D341Med (cell line): Measurements from ENCODE around the gene PPP3CA.
A peak's percentile ranks its signal among the peaks of the same experiment; 100 is the strongest.
"Not testable (repeated sequence)": the region's sequence is repeated elsewhere in the genome, so short reads cannot be mapped to it uniquely, and the experiment has no call there.

Experiments used
- DNase-seq: peaks from one replicate; pipeline ENCODE4 v3.0.0; 2012; ENCODE audit warnings: low spot score

PPP3CA gene

GRCh38 chr4:101208171-101208570 lies 139.2 kb downstream of the PPP3CA start:
- no peak for DNase-seq

DNA sequence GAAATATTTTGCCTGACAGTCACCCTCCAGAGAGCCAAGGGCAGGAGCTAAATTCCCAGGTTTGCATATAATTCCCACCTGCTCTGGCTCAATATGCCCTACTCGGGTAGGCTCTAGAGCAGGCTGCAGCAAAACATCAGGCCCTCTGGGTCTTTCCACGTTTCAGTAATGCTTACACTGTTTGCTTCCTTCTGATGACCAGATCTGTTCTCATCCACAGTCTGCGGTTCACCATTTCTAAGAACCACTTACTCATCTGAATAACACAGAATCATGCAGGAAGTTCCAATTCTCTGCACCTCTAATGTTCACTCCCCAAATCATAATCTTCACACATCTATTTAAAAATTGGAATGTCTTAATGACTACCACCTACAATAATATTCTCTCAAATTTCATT lies 141.4 kb downstream of the PPP3CA start:
- no peak for DNase-seq

DNA sequence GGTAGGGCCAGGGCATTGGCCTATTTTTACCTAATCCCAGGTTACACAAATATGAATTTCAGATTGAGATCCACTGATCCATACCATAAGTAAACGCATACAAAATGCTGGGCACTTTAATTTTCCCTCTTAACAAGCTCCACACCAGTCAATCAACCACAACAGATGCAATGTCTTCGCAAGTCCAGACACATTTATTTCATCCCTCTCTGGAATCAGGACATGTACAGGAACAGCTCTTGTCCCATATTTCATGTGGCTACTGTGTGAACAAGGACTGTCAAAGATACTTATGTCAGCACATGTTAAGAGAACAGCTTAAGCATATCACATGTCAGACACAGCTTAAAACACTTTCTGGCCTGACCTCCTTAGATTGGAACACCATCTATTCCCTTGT lies 145.9 kb downstream of the PPP3CA start:
- no peak for DNase-seq

DNA sequence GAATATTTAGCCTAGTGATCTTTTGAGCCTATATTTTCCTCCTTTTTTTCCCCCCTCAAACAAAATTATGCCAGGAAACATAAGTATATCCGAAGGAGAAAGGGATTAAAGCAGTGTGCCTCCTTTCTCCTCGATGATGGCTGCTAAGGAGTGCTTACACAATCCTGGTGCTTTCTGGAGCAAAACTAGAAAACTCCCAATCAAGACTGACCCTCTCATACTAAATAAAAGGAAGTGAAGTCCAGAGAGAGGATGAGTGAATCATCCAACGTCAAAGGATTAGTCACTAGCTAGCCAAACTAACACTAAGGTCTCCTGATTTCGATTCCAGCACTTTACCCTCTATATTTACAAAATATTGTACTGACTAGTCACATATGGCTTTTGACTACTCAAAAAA lies 146.8 kb downstream of the PPP3CA start:
- DNase-seq, result no peak

DNA sequence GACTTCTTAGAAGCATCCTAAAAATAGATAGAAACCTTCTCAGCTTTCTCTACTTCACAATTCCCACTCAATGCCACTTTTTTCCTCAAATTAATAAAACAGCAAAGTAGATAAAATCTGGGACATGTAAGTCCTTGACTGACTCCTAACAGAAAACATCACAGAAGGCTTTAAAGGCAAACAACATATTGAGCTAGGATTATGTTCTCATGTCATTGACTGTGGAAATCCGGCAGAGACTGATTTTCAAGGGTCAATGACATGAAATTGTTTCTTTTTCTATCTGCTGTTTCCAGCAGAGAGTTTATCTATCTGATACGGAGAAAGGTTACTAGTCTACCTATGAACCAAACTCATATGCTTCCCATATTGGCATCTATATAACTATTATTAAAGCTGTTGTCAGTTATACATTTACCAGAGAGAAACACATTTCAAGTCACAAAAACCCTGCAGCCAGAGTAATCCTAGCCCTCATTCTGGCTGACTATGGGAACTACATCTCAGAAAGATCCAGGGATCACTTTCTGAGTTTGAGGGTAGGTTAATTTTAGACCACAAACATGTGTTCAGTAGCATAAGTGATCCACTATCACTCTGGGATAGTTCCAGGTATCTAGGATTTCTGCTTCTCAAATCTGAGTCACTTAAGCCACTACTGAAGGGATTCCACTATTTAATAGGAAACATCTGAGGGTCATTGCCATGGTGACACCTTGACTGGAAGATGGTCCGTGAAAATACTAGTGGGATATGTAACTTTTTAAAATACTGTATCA lies 147.6 kb downstream of the PPP3CA start:
- DNase-seq, result no peak

DNA sequence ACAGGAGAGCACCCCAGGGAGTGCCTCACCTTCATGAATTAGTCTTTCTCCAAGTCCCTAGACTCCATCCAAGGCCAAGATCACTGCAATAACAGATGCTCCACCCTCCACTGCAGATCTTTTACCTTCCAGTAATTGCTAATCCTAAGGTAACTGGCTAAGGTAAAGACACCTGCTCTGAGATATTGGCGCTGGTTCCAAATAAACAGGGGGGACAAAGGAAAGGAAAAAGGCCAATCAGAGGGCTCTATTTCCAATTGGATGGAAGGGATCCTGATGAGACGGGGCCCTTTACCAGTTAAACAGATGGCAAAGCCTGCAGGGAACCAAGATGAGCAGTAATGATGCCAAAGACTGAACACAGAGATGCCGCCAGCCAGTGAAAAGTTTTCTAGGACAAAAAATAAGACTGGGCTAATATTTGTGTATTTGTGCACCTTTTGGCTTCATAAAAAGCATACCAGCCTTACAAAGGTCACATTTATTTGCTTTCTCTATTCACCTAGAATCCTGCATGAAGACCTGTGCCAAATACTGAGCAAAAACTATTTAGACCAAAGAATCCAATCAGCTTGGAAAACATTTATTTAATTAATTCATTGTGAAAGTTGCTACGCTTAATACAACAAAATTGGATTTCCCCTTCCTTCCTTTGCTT lies 148.5 kb downstream of the PPP3CA start:
- DNase-seq, result no peak

DNA sequence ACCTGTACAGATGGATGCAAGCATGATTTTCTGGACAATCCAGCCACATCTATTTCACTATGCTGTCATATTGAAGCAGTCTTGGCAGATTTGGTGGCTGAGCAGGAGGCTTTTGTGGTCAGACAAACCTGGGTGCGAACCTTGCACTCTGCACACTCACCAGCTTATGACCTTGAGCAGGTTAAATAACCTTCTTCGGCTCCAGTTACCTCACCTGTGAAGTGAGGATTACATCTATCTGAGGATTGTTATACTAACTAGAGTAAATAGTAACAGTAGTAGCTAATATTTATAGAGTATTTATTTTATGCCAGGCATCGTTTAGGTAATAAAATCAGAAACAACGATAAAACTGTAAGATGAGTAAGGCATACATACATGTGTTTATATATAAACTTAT lies 150.0 kb downstream of the PPP3CA start:
- no peak for DNase-seq

GRCh38 chr4:101192244-101192643 lies 155.1 kb downstream of the PPP3CA start:
- no peak for DNase-seq

- peak; percentile 25 for DNase-seq
Measured at GRCh38 chr4:101191302-101192098, 155.8 kb downstream of the PPP3CA start.

DNA sequence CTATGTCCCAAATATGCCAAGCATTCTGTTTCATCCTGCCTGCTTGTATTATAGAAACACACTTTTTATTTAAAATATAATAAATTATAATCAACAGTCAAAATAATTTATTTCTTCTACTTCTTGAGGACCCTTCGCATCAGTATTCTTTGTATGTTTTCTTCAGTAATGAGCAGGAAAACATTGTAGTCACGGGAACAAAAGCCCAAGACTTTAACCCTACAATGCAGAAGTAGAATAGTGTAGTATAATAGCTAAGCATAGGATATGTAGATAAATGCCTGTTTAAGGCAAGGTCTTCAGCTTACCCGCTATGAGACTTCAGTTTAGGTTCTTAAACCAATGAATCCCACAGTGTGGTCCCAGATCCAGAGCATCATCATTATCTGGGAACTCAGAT lies 156.6 kb downstream of the PPP3CA start:
- DNase-seq, result no peak

DNA sequence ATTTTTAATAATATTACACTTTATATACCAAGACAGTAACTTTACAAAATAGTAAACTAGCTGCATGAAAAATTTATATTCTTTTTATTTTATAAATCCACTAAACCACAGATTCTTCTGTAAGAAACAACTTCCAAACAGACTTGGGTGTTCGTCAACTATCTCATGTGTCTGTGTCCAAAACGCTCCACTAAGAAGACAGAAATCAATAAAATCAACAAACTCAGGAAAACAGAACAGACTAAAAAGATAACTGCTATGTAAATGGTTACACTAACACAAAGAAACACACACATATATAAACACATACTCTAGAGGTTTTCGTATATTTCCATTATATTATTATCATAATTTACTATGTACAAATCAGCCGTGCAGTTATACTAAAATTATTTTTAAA lies 158.4 kb downstream of the PPP3CA start:
- no peak for DNase-seq

- DNase-seq, result no peak
Measured at GRCh38 chr4:101187841-101188240, 159.5 kb downstream of the PPP3CA start.

DNA sequence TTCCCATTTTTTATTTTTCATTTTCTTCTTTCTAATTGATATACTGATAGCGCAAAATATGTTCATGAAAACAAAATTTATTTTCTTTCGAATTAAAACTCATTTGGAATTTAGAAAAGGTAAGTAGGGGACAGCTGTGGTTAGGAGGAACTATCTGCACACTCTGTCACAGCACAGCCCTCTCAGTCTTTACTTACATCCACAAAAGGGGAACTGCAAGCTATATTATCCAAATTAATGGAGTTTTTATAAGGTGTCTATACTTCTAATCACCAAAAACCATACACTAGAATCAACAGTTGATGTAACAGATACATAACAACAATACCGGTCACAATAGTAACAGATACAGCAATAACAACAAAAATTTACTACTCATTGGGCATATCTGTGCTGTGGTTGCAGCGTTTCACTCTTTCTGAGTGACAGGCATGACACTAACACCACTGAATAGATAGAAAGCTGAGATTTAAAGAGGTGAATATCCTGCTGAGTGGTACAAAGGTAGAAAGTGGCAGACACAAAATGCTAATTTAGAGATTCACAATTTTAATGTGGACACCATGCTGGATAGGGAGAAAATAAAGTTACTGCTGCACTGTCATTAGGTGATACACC lies 160.7 kb downstream of the PPP3CA start:
- no peak for DNase-seq

GRCh38 chr4:101184668-101185067 lies 162.7 kb downstream of the PPP3CA start:
- DNase-seq, result no peak

GRCh38 chr4:101183666-101184373 lies 163.5 kb downstream of the PPP3CA start:
- no peak for DNase-seq

- DNase-seq, result no peak
Measured at GRCh38 chr4:101183221-101183620, 164.1 kb downstream of the PPP3CA start.

GRCh38 chr4:101182688-101183087 lies 164.6 kb downstream of the PPP3CA start:
- not testable (repeated sequence) for DNase-seq

GRCh38 chr4:101178731-101179130 lies 168.6 kb downstream of the PPP3CA start:
- DNase-seq, result no peak

DNA sequence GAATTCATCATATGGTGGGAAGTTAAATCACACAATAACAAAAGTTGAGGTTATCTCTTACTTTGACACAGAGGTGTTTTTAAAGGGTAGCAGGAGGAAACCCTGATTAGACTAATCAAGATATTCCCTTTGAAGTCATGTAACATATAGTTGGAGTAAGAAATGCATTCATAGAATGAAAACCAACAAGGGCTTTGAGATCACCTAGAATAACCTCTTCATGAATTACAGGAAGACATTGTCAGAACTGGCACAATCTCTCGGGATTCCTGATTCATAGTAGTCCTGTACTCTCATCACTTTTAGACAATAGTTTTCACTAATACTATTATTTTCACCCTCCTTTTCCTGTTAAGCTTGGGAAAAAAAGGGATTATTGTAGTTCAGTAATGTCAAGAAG lies 170.2 kb downstream of the PPP3CA start:
- no peak for DNase-seq

DNA sequence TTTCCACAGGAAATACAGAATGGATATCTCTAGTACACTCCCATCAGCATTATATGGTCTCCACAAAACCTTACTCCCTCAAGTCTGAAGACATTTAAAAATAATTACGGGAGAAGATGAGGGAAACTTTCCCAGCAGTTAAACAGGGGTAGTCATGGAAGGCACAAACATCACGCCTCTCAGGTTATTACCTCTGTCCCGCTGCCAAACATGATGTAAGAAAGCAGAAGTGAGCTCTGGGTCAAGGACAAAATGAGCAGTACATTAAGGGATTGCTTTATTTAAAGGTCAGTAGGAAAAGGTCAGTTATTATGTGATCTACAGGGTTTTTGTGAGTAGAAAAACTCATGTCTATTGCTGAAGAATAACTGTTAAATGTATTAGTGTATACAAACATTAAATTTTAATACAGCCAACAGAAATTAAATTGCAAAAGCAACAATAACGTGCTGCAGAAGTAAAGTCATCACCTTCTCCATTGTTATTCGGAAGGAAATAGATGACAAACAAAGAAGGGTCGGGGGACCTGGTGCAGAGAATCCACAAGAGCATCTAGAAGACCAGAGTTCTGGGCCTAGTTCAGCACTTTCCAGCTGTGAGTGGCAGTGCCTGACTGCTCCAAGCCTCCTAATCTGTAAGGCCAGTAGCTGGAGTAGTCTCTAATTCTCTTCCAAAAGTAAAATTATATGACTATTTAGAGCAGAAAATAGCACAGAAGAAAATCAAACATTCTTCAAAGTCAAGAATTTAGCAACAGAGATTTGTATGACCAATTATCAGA lies 171.2 kb downstream of the PPP3CA start:
- DNase-seq, result no peak
